8988T (cell line): Measurements from ENCODE around the gene DMRT2.

Experiments
- DNase-seq: peaks from one replicate; pipeline ENCODE4 v3.0.0; 2011

Gene DMRT2

GRCh38 chr9:1096155-1096964, 46.2 kb downstream of the DMRT2 start:
- DNase-seq = no peak

GRCh38 chr9:1098551-1098950, 48.4 kb downstream of the DMRT2 start:
- DNase-seq = no peak

GRCh38 chr9:1100201-1100600, 50.0 kb downstream of the DMRT2 start:
- no peak for DNase-seq

- DNase-seq = no peak
Measured at GRCh38 chr9:1100945-1101344, 50.8 kb downstream of the DMRT2 start.

GRCh38 chr9:1101846-1102641, 51.9 kb downstream of the DMRT2 start:
- no peak for DNase-seq

GRCh38 chr9:1102642-1102970, 52.4 kb downstream of the DMRT2 start:
- DNase-seq = no peak
